Esophagus muscularis mucosa (tissue), 4 donors: ENCODE results near the gene RGL3.

Experiments used
- CTCF ChIP-seq, 3 experiments: fragments of 200-600 bp in 2 of 3; fragments of 450-650 bp in 1 of 3; sonication (generic) in 2 of 3; IDR thresholded peaks; one replicate each; pipeline ENCODE4 v1.5.1; 2017 to 2019; ENCODE audit warnings: antibody characterized with exemption in 3 of 3, mild to moderate bottlenecking in 2 of 3, moderate library complexity in 1 of 3
- EP300 ChIP-seq: sonication (generic); formaldehyde crosslinking; IDR thresholded peaks from one replicate; pipeline ENCODE4 v1.6.1; 2017; ENCODE audit warnings: antibody characterized with exemption
- POLR2A ChIP-seq: fragments of 450-650 bp; IDR thresholded peaks from one replicate; pipeline ENCODE4 v1.6.1; 2017; ENCODE audit warnings: antibody characterized with exemption, moderate library complexity, mild to moderate bottlenecking, low read depth

GRCh38 chr19:11446271-11446651 is 27.1 kb upstream of the RGL3 start:
- TF ChIP-seq CTCF (IDR thresholded peaks at IDR 0.05): no peak
- no peak for TF ChIP-seq POLR2A
- no peak for TF ChIP-seq EP300
